ENCODE measurements around the gene ALCAM.

ALCAM gene

GRCh38 chr3:105466495-105467404 lies 100.0 kb downstream of the ALCAM start:
- H3K4me1 ChIP-seq (ENCODE audit: control insufficient read depth, insufficient read depth, low read length, poor library complexity, severe bottlenecking) = no peaks in the 10 kb centered on the region
- no peaks in the 10 kb centered on the region for H3K27me3 ChIP-seq (replicated peaks; ENCODE audit: control insufficient read depth, insufficient read depth, low read length, poor library complexity, severe bottlenecking)
- H3K4me3 ChIP-seq (ENCODE audit: insufficient read depth, low read depth, low read length, poor library complexity, severe bottlenecking) = no peak overlapping the region
- DNase-seq = no peak
- no peaks in the 10 kb centered on the region for H3K36me3 ChIP-seq (ENCODE audit: control insufficient read depth, insufficient read depth, low read length)
- H3K27ac ChIP-seq (ENCODE audit: insufficient read depth, low read length, poor library complexity, severe bottlenecking) = no peak overlapping the region
- H3K9me3 ChIP-seq (ENCODE audit: control insufficient read depth, low read length) = no peaks in the 10 kb centered on the region

- Histone ChIP-seq H3K9me3 (ENCODE audit: control insufficient read depth, low read length) (no peaks in the 10 kb centered on the region), H3K36me3 (ENCODE audit: control insufficient read depth, insufficient read depth, low read length) (no peaks in the 10 kb centered on the region)
These were observed 104.1 kb downstream of the ALCAM start for GRCh38 chr3:105470851-105471250.

GRCh38 chr3:105473521-105474223 lies 107.0 kb downstream of the ALCAM start:
- H3K27ac ChIP-seq (ENCODE audit: insufficient read depth, low read length, poor library complexity, severe bottlenecking) = no peak overlapping the region
- no peak for DNase-seq

More at GRCh38 chr3:105470851-105471250, 104.1 kb downstream of the ALCAM start:
- Histone ChIP-seq H3K27me3 (replicated peaks; ENCODE audit: control insufficient read depth, insufficient read depth, low read length, poor library complexity, severe bottlenecking) (no peaks in the 10 kb centered on the region), H3K27ac (ENCODE audit: insufficient read depth, low read length, poor library complexity, severe bottlenecking) (no peak overlapping the region), H3K4me1 (ENCODE audit: control insufficient read depth, insufficient read depth, low read length, poor library complexity, severe bottlenecking) (no peaks in the 10 kb centered on the region), H3K4me3 (ENCODE audit: insufficient read depth, low read depth, low read length, poor library complexity, severe bottlenecking) (no peak overlapping the region)
- no peak for DNase-seq

GRCh38 chr3:105480768-105481167 lies 114.1 kb downstream of the ALCAM start:
- DNase-seq = no peak
- H3K27ac ChIP-seq (ENCODE audit: insufficient read depth, low read length, poor library complexity, severe bottlenecking) = no peak overlapping the region
- H3K4me3 ChIP-seq (ENCODE audit: insufficient read depth, low read depth, low read length, poor library complexity, severe bottlenecking) = no peak overlapping the region
- H3K36me3 ChIP-seq (ENCODE audit: control insufficient read depth, insufficient read depth, low read length) = no peaks in the 10 kb centered on the region
- H3K4me1 ChIP-seq (ENCODE audit: control insufficient read depth, insufficient read depth, low read length, poor library complexity, severe bottlenecking) = no peaks in the 10 kb centered on the region
- no peaks in the 10 kb centered on the region for H3K27me3 ChIP-seq (replicated peaks; ENCODE audit: control insufficient read depth, insufficient read depth, low read length, poor library complexity, severe bottlenecking)
- H3K9me3 ChIP-seq (ENCODE audit: control insufficient read depth, low read length) = no peaks in the 10 kb centered on the region

More at GRCh38 chr3:105473521-105474223, 107.0 kb downstream of the ALCAM start:
- Histone ChIP-seq H3K27me3 (replicated peaks; ENCODE audit: control insufficient read depth, insufficient read depth, low read length, poor library complexity, severe bottlenecking) (no peaks in the 10 kb centered on the region), H3K4me1 (ENCODE audit: control insufficient read depth, insufficient read depth, low read length, poor library complexity, severe bottlenecking) (no peaks in the 10 kb centered on the region), H3K4me3 (ENCODE audit: insufficient read depth, low read depth, low read length, poor library complexity, severe bottlenecking) (no peak overlapping the region), H3K9me3 (ENCODE audit: control insufficient read depth, low read length) (no peaks in the 10 kb centered on the region), H3K36me3 (ENCODE audit: control insufficient read depth, insufficient read depth, low read length) (no peaks in the 10 kb centered on the region)

GRCh38 chr3:105483476-105483875 lies 116.8 kb downstream of the ALCAM start:
- H3K27me3 ChIP-seq (replicated peaks; ENCODE audit: control insufficient read depth, insufficient read depth, low read length, poor library complexity, severe bottlenecking) = no peaks in the 10 kb centered on the region
- H3K27ac ChIP-seq (ENCODE audit: insufficient read depth, low read length, poor library complexity, severe bottlenecking) = no peak overlapping the region
- H3K36me3 ChIP-seq (ENCODE audit: control insufficient read depth, insufficient read depth, low read length) = no peaks in the 10 kb centered on the region
- no peaks in the 10 kb centered on the region for H3K4me1 ChIP-seq (ENCODE audit: control insufficient read depth, insufficient read depth, low read length, poor library complexity, severe bottlenecking)
- no peak for DNase-seq
- H3K9me3 ChIP-seq (ENCODE audit: control insufficient read depth, low read length) = no peaks in the 10 kb centered on the region
- no peak overlapping the region for H3K4me3 ChIP-seq (ENCODE audit: insufficient read depth, low read depth, low read length, poor library complexity, severe bottlenecking)

GRCh38 chr3:105490045-105490444 lies 123.3 kb downstream of the ALCAM start:
- Histone ChIP-seq H3K36me3 (ENCODE audit: control insufficient read depth, insufficient read depth, low read length) (no peaks in the 10 kb centered on the region), H3K27ac (ENCODE audit: insufficient read depth, low read length, poor library complexity, severe bottlenecking) (no peak overlapping the region), H3K27me3 (replicated peaks; ENCODE audit: control insufficient read depth, insufficient read depth, low read length, poor library complexity, severe bottlenecking) (no peaks in the 10 kb centered on the region), H3K4me3 (ENCODE audit: insufficient read depth, low read depth, low read length, poor library complexity, severe bottlenecking) (no peak overlapping the region), H3K9me3 (ENCODE audit: control insufficient read depth, low read length) (no peaks in the 10 kb centered on the region), H3K4me1 (ENCODE audit: control insufficient read depth, insufficient read depth, low read length, poor library complexity, severe bottlenecking) (no peaks in the 10 kb centered on the region)
- DNase-seq = no peak

GRCh38 chr3:105493305-105493892 lies 126.7 kb downstream of the ALCAM start:
- Histone ChIP-seq H3K27me3 (replicated peaks; ENCODE audit: control insufficient read depth, insufficient read depth, low read length, poor library complexity, severe bottlenecking) (no peaks in the 10 kb centered on the region), H3K9me3 (ENCODE audit: control insufficient read depth, low read length) (no peaks in the 10 kb centered on the region), H3K27ac (ENCODE audit: insufficient read depth, low read length, poor library complexity, severe bottlenecking) (no peak overlapping the region), H3K4me3 (ENCODE audit: insufficient read depth, low read depth, low read length, poor library complexity, severe bottlenecking) (no peak overlapping the region), H3K36me3 (ENCODE audit: control insufficient read depth, insufficient read depth, low read length) (no peaks in the 10 kb centered on the region), H3K4me1 (ENCODE audit: control insufficient read depth, insufficient read depth, low read length, poor library complexity, severe bottlenecking) (no peaks in the 10 kb centered on the region)
- no peak for DNase-seq

GRCh38 chr3:105495021-105495420 lies 128.3 kb downstream of the ALCAM start:
- DNase-seq = no peak
- no peaks in the 10 kb centered on the region for H3K36me3 ChIP-seq (ENCODE audit: control insufficient read depth, insufficient read depth, low read length)
- no peak overlapping the region for H3K4me3 ChIP-seq (ENCODE audit: insufficient read depth, low read depth, low read length, poor library complexity, severe bottlenecking)
- H3K27ac ChIP-seq (ENCODE audit: insufficient read depth, low read length, poor library complexity, severe bottlenecking) = no peak overlapping the region
- no peaks in the 10 kb centered on the region for H3K9me3 ChIP-seq (ENCODE audit: control insufficient read depth, low read length)
- no peaks in the 10 kb centered on the region for H3K27me3 ChIP-seq (replicated peaks; ENCODE audit: control insufficient read depth, insufficient read depth, low read length, poor library complexity, severe bottlenecking)
- no peaks in the 10 kb centered on the region for H3K4me1 ChIP-seq (ENCODE audit: control insufficient read depth, insufficient read depth, low read length, poor library complexity, severe bottlenecking)

- no peaks in the 10 kb centered on the region for H3K36me3 ChIP-seq (ENCODE audit: control insufficient read depth, insufficient read depth, low read length)
- H3K9me3 ChIP-seq (ENCODE audit: control insufficient read depth, low read length) = no peaks in the 10 kb centered on the region
- no peak overlapping the region for H3K4me3 ChIP-seq (ENCODE audit: insufficient read depth, low read depth, low read length, poor library complexity, severe bottlenecking)
- no peak overlapping the region for H3K27ac ChIP-seq (ENCODE audit: insufficient read depth, low read length, poor library complexity, severe bottlenecking)
- H3K27me3 ChIP-seq (replicated peaks; ENCODE audit: control insufficient read depth, insufficient read depth, low read length, poor library complexity, severe bottlenecking) = no peaks in the 10 kb centered on the region
- no peak for DNase-seq
- no peaks in the 10 kb centered on the region for H3K4me1 ChIP-seq (ENCODE audit: control insufficient read depth, insufficient read depth, low read length, poor library complexity, severe bottlenecking)
These were observed 129.6 kb downstream of the ALCAM start for GRCh38 chr3:105496343-105496742.

GRCh38 chr3:105497386-105497785 lies 130.7 kb downstream of the ALCAM start:
- no peaks in the 10 kb centered on the region for H3K27me3 ChIP-seq (replicated peaks; ENCODE audit: control insufficient read depth, insufficient read depth, low read length, poor library complexity, severe bottlenecking)
- H3K9me3 ChIP-seq (ENCODE audit: control insufficient read depth, low read length) = no peaks in the 10 kb centered on the region
- no peaks in the 10 kb centered on the region for H3K4me1 ChIP-seq (ENCODE audit: control insufficient read depth, insufficient read depth, low read length, poor library complexity, severe bottlenecking)
- no peak overlapping the region for H3K27ac ChIP-seq (ENCODE audit: insufficient read depth, low read length, poor library complexity, severe bottlenecking)
- no peak for DNase-seq
- no peaks in the 10 kb centered on the region for H3K36me3 ChIP-seq (ENCODE audit: control insufficient read depth, insufficient read depth, low read length)
- H3K4me3 ChIP-seq (ENCODE audit: insufficient read depth, low read depth, low read length, poor library complexity, severe bottlenecking) = no peak overlapping the region

All from effector memory CD4-positive, alpha-beta T cell (primary cell).